HepG2 (cell line): ENCODE results near the gene TMEM100. TPM values are rescaled to one million over a fixed set of nuclear protein-coding genes. Genes with fewer than 3 reads are reported as not detected.

ENCODE experiments used
- ATAC-seq: fragments of 200-7000 bp; cut with Tn5 transposase; 3 replicates; pipeline ENCODE4 v1.9.1; 2020; ENCODE audit warnings: mild to moderate bottlenecking, moderate library complexity
- BruUV-seq: library from RNA; stranded (reverse); fragments of 400-500 nt; replicated peaks from 2 replicates; lab custom pipeline; 2021; lab: Mats Ljungman, UMichigan
- CTCF ChIA-PET: fragments of 300-600 bp; formaldehyde crosslinking; extraction: SDS; loops from one replicate; lab custom pipeline; 2021; ENCODE audit warnings: low total read pairs, inconsistent platforms, low intra/inter-chr PET ratio; lab: Yijun Ruan, JAX
- POLR2A ChIA-PET: fragments of 350-600 bp; sonication (Branson Sonifier 250); formaldehyde crosslinking; loops from one replicate; lab custom pipeline; 2020; ENCODE audit warnings: antibody characterized with exemption, inconsistent platforms; lab: Yijun Ruan, JAX
- DNase-seq: peaks from one replicate; pipeline ENCODE4 v3.0.0-alpha.2; 2015; ENCODE audit warnings: low spot score
- FAIRE-seq: peaks from 3 replicates; lab custom pipeline; 2011; peaks lifted over from hg19 to GRCh38; lab: Jason Lieb, UNC
- H2AFZ ChIP-seq: one replicate; pipeline ENCODE4 v1.6.1; 2011; ENCODE audit warnings: low read length, inconsistent platforms
- H3K27ac ChIP-seq: fragments of 300-600 bp; 3 replicates; pipeline ENCODE4 v1.8.0; 2011; ENCODE audit warnings: mixed run types, mild to moderate bottlenecking, mixed read lengths, low read length, inconsistent platforms; ENCODE audit not compliant: insufficient read depth; ENCODE audit errors: extremely low read length
- H3K27me3 ChIP-seq, 2 experiments: fragments of 200-600 bp in 1 of 2; 2 replicates in 1 of 2; 3 replicates in 1 of 2; pipeline versions ENCODE4 v1.6.0 to v1.8.0; 2011; ENCODE audit warnings: low read length in 2 of 2, mild to moderate bottlenecking in 2 of 2, moderate library complexity in 2 of 2, inconsistent platforms in 1 of 2; ENCODE audit not compliant: insufficient read depth in 2 of 2, control insufficient read depth in 1 of 2
- H3K36me3 ChIP-seq, 2 experiments: fragments of 200-600 bp in 1 of 2; replicated peaks in 1 of 2; 2 replicates in 1 of 2; 3 replicates in 1 of 2; pipeline versions ENCODE4 v1.5.1 to v1.8.0; 2011; ENCODE audit warnings: low read length in 2 of 2, inconsistent platforms in 1 of 2; ENCODE audit not compliant: insufficient read depth in 2 of 2, control insufficient read depth in 1 of 2
- H3K4me1 ChIP-seq: 2 replicates; pipeline ENCODE4 v1.5.1; 2012; ENCODE audit warnings: low read length, inconsistent platforms; ENCODE audit not compliant: insufficient read depth
- H3K4me2 ChIP-seq: 2 replicates; pipeline ENCODE4 v1.6.0; 2011; ENCODE audit warnings: low read depth, low read length, inconsistent platforms
- H3K4me3 ChIP-seq, 3 experiments: fragments of 200-600 bp in 1 of 3; sonication (generic), shearing (Covaris generic) in 1 of 3; replicated peaks in 1 of 3; 2 replicates each; pipeline ENCODE4 v1.5.1; 2011 to 2016; ENCODE audit warnings: low read length in 3 of 3, inconsistent platforms in 2 of 3, low read depth in 2 of 3, mild to moderate bottlenecking in 2 of 3, control low read depth in 1 of 3, mixed read lengths in 1 of 3; ENCODE audit not compliant: insufficient read depth in 1 of 3
- H3K79me2 ChIP-seq: one replicate; pipeline ENCODE4 v1.6.1; 2011; ENCODE audit warnings: low read length, inconsistent platforms; ENCODE audit not compliant: insufficient read depth
- H3K9ac ChIP-seq: 2 replicates; pipeline ENCODE4 v1.6.0; 2011; ENCODE audit warnings: mild to moderate bottlenecking, low read depth, low read length, inconsistent platforms; ENCODE audit not compliant: insufficient read depth
- H3K9me3 ChIP-seq: 2 replicates; pipeline ENCODE4 v1.5.1; 2012; ENCODE audit warnings: mild to moderate bottlenecking, low read length
- H4K20me1 ChIP-seq: 2 replicates; pipeline ENCODE4 v1.6.0; 2011; ENCODE audit warnings: inconsistent platforms, mild to moderate bottlenecking, low read length, moderate library complexity; ENCODE audit not compliant: insufficient read depth
- ATF7-NPFF ChIP-seq: sonication (generic); formaldehyde crosslinking; IDR thresholded peaks from 2 replicates; pipeline ENCODE4 v1.8.1; 2023; ENCODE audit warnings: mild to moderate bottlenecking, low read depth, missing genetic modification reagents, moderate library complexity
- CTCF ChIP-seq: sonication (generic); formaldehyde crosslinking; IDR thresholded peaks from 2 replicates; pipeline ENCODE4 v1.5.0; 2020; ENCODE audit warnings: mild to moderate bottlenecking, missing genetic modification reagents, moderate library complexity
- HMGXB4 ChIP-seq, 2 experiments: sonication (generic) in 1 of 2; formaldehyde crosslinking in 1 of 2; IDR thresholded peaks; 2 replicates each; pipeline versions ENCODE4 v1.4.0 to v1.6.1; 2018 to 2020; ENCODE audit warnings: missing genetic modification reagents in 2 of 2, borderline replicate concordance in 1 of 2, low read depth in 1 of 2, mild to moderate bottlenecking in 1 of 2, missing biosample characterization in 1 of 2
- JDP2 ChIP-seq: sonication (generic); formaldehyde crosslinking; IDR thresholded peaks from 2 replicates; pipeline ENCODE4 v1.8.1; 2022; ENCODE audit warnings: missing genetic modification reagents, borderline replicate concordance
- NCOA1 ChIP-seq: sonication (generic); formaldehyde crosslinking; IDR thresholded peaks from 2 replicates; pipeline ENCODE4 v1.9.0; 2021; ENCODE audit warnings: missing genetic modification reagents
- POGZ ChIP-seq: sonication (generic); formaldehyde crosslinking; IDR thresholded peaks from 2 replicates; pipeline ENCODE4 v1.4.0; 2020; ENCODE audit warnings: mild to moderate bottlenecking, missing genetic modification reagents
- RAD21 ChIP-seq: fragments of 450-650 bp; formaldehyde crosslinking; IDR thresholded peaks from 2 replicates; pipeline ENCODE4 v1.5.0; 2020; ENCODE audit warnings: mild to moderate bottlenecking
- RCOR2 ChIP-seq: IDR thresholded peaks from 2 replicates; pipeline ENCODE4 v1.6.1; 2016; ENCODE audit warnings: missing biosample characterization, missing genetic modification reagents
- RFXAP ChIP-seq: sonication (generic); formaldehyde crosslinking; IDR thresholded peaks from 2 replicates; pipeline ENCODE4 v1.4.0; 2020; ENCODE audit warnings: missing genetic modification reagents, borderline replicate concordance
- SNAI1 ChIP-seq: sonication (generic); formaldehyde crosslinking; IDR thresholded peaks from 2 replicates; pipeline ENCODE4 v1.5.0; 2020; ENCODE audit warnings: mild to moderate bottlenecking, missing genetic modification reagents, borderline replicate concordance
- SOX6 ChIP-seq, 2 experiments: fragments of 450-650 bp in 1 of 2; sonication (generic) in 1 of 2; formaldehyde crosslinking in 1 of 2; IDR thresholded peaks; 2 replicates each; pipeline versions ENCODE4 v1.4.0 to v1.6.1; 2017 to 2020; ENCODE audit warnings: antibody characterized with exemption in 1 of 2, mild to moderate bottlenecking in 1 of 2, missing genetic modification reagents in 1 of 2
- TEF ChIP-seq: sonication (generic); formaldehyde crosslinking; IDR thresholded peaks from 2 replicates; pipeline ENCODE4 v1.5.0; 2020; ENCODE audit warnings: missing genetic modification reagents
- ZFP1 ChIP-seq: IDR thresholded peaks from 2 replicates; pipeline ENCODE4 v1.6.1; 2016
- ZMYM3 ChIP-seq: sonication (generic); formaldehyde crosslinking; IDR thresholded peaks from 2 replicates; pipeline ENCODE4 v1.5.1; 2020; ENCODE audit warnings: mild to moderate bottlenecking, missing genetic modification reagents
- ZNF770 ChIP-seq: sonication (generic); formaldehyde crosslinking; IDR thresholded peaks from 2 replicates; pipeline ENCODE4 v1.5.0; 2020; ENCODE audit warnings: mild to moderate bottlenecking, missing genetic modification reagents
- WGBS: methylation state at CpG from one replicate; pipeline ENCODE4 v1.1.6; 2017; ENCODE audit warnings: low lambda C conversion rate; 5-methylcytosine and 5-hydroxymethylcytosine counted together
- in situ Hi-C: cut with HindIII; loops from 2 replicates; pipeline ENCODE4 v1.10.0; 2017; ENCODE audit warnings: low pct_unique_long_range_greater_than_20kb; ENCODE audit not compliant: extremely low pct_ligation_motif_present
- intact Hi-C: fragments of 100-400 bp; cut with micrococcal nuclease; formaldehyde crosslinking; loops from one replicate; pipeline ENCODE4 v1.10.0; 2022; ENCODE audit not compliant: unreplicated experiment
- polyA plus RNA-seq, 8 experiments: library from polyadenylated mRNA; depleted of rRNA in 3 of 8; stranded (reverse) in 7 of 8; unstranded in 1 of 8; fragments of >200 nt; fragmentation: Illumina TruSeq in 4 of 8; extraction: Trizol in 4 of 8; gene quantifications; 2 replicates each; pipeline versions ENCODE4 v1.2.1 to v1.2.3, GENCODE V29; 2011 to 2016; ENCODE audit warnings: low read depth in 4 of 8, missing spikeins in 1 of 8, mixed read lengths in 1 of 8; ENCODE audit not compliant: insufficient read depth in 1 of 8
- total RNA-seq, 5 experiments: library from RNA; depleted of rRNA; stranded (reverse); fragments of >200 nt; fragmentation: Illumina TruSeq; extraction: Trizol; gene quantifications; 2 replicates each; pipeline ENCODE4 v1.2.3, GENCODE V29; 2016; ENCODE audit warnings: low read depth in 1 of 5

Gene TMEM100
- total and polyA plus RNA-seq, 2 of the 13 experiments (the other 11 are each of a cell fraction or from before 2014, with no cell fraction given), result not detected

GRCh38 chr17:55742272-55743102 lies 19.8 kb upstream of the TMEM100 start:
- BruUV-seq, result no TSS peak
- WGBS, result 27% methylated on average over 12 of the region's 12 CpGs
- H3K27ac ChIP-seq, result no peak overlapping the region
- no peaks in the 10 kb centered on the region for H3K27me3 ChIP-seq
- peak overlapping the region; percentile 6; the same call in 1 of the 2 replicates for H3K9ac ChIP-seq
- H4K20me1 ChIP-seq, result no peaks in the 10 kb centered on the region
- in situ Hi-C loops (no loop called here), intact Hi-C loops (loop anchor here (1.0 to 2.0 kb wide), 4 partner anchors 9 to 82 kb away; partner anchors contain the start of gene PCTP)
- no peaks in the 10 kb centered on the region for H3K9me3 ChIP-seq
- no peaks in the 10 kb centered on the region for H3K79me2 ChIP-seq
- H3K4me3 ChIP-seq, result peak overlapping the region in 2 of 3 experiments; percentile 33 to 34; a peak in 3 of 6 replicates
- H3K4me2 ChIP-seq, result peak overlapping the region; percentile 72
- H3K36me3 ChIP-seq, result no peaks in the 10 kb centered on the region
- ATAC-seq, result peak; percentile 93
- FAIRE-seq, result no peak
- ChIA-PET POLR2A (interaction anchor here (1.1 to 2.1 kb wide), 2 partner anchors 9 to 29 kb away, joined by 3 to 9 read pairs; partner anchors contain the start of gene PCTP), CTCF (interaction anchor here (1.7 kb wide), 1 partner anchor 28 kb away, joined by 17 read pairs; no protein-coding TSS in a partner anchor)
- peaks cover 44% of the 10 kb centered on the region for H3K4me1 ChIP-seq
- peak; percentile 28 for DNase-seq
- H2AFZ ChIP-seq, result no peak overlapping the region
- 0 out of 2 replicates have a peak, but pooled peaks have one; percentile 28 for TF ChIP-seq NCOA1 (CRISPR knock-in tag)
- 0 out of 2 replicates have a peak, but pooled peaks have one; percentile 36 for TF ChIP-seq RFXAP (CRISPR knock-in tag)
- TF ChIP-seq RAD21, result peak; percentile 76
- TF ChIP-seq HMGXB4 (CRISPR knock-in tag; IDR thresholded peaks at IDR 0.05; ENCODE audit: borderline replicate concordance in 1 of 2, low read depth in 1 of 2), result 0 out of 4 replicates have a peak, but pooled peaks of 1 of the 2 experiments have one; percentile 32
- 0 out of 2 replicates have a peak, but pooled peaks have one; percentile 47 for TF ChIP-seq RCOR2 (CRISPR knock-in tag)
- peak; percentile 64; the same call in 1 of the 2 replicates for TF ChIP-seq ZMYM3 (CRISPR knock-in tag)
- peak; percentile 42; the same call in 1 of the 2 replicates for TF ChIP-seq POGZ
- TF ChIP-seq ATF7-NPFF, result no peak
- no peak for TF ChIP-seq TEF (CRISPR knock-in tag)
- TF ChIP-seq JDP2 (CRISPR knock-in tag), result no peak
- no peak for TF ChIP-seq ZFP1 (CRISPR knock-in tag)
- no peak for TF ChIP-seq SOX6 (IDR thresholded peaks at IDR 0.05)
- TF ChIP-seq SOX6 (CRISPR knock-in tag; IDR thresholded peaks at IDR 0.05), result 0 out of 2 replicates have a peak, but pooled peaks have one; percentile 8
- peak; percentile 77 for TF ChIP-seq CTCF (CRISPR knock-in tag)
- no peak for TF ChIP-seq SNAI1 (CRISPR knock-in tag)
- TF ChIP-seq ZNF770 (CRISPR knock-in tag), result peak; percentile 99
